ENCODE data around the gene ACSL6.

The ACSL6 gene

DNA sequence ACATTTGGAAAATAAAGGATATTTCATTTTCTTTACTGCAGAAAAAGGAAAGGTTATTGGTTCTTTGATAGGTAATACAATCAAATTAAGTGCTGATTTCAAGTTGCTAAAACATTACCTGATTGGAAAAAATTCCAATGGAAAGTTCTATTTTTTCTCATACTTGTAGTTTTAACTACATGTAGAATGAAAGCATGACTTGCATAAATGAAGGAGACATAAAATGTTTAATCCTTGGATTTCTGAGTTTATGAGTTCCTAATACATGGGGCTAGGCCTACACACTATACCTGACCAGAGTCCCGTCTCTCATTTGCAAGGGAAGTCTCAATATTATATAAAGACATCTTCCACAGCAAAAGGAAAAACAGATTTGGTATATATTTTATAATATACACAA lies 60.8 kb downstream of the ACSL6 start:
- H3K27ac ChIP-seq = no peak overlapping the region
- TF ChIP-seq, protein P1, sequence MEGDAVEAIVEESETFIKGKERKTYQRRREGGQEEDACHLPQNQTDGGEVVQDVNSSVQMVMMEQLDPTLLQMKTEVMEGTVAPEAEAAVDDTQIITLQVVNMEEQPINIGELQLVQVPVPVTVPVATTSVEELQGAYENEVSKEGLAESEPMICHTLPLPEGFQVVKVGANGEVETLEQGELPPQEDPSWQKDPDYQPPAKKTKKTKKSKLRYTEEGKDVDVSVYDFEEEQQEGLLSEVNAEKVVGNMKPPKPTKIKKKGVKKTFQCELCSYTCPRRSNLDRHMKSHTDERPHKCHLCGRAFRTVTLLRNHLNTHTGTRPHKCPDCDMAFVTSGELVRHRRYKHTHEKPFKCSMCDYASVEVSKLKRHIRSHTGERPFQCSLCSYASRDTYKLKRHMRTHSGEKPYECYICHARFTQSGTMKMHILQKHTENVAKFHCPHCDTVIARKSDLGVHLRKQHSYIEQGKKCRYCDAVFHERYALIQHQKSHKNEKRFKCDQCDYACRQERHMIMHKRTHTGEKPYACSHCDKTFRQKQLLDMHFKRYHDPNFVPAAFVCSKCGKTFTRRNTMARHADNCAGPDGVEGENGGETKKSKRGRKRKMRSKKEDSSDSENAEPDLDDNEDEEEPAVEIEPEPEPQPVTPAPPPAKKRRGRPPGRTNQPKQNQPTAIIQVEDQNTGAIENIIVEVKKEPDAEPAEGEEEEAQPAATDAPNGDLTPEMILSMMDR (IDR thresholded peaks at IDR 0.05) = no peak
- no peak for TF ChIP-seq ZFX (IDR thresholded peaks at IDR 0.05; ENCODE audit: borderline replicate concordance)

DNA sequence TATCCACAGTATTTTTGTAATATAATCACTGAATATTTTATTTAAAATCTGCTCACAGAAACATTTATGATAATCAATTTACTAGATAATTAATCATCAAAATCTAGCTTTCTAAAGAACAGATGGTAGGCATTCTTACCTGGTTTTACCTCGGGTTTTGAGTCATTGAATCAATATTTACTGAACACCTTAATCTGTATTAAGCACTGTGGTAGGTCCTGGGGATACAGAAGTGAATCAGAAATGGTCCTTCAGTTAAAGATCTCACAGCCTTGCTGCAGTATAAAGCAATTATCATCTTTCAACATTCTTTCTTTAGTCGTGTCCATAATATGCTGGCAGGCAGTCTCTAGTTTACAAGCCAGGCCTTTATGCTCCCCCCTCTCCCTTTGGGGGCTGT lies 64.0 kb downstream of the ACSL6 start:
- no peak for TF ChIP-seq ZFX (IDR thresholded peaks at IDR 0.05; ENCODE audit: borderline replicate concordance)
- TF ChIP-seq, protein P1 (IDR thresholded peaks at IDR 0.05) = no peak
- H3K27ac ChIP-seq = no peak overlapping the region

DNA sequence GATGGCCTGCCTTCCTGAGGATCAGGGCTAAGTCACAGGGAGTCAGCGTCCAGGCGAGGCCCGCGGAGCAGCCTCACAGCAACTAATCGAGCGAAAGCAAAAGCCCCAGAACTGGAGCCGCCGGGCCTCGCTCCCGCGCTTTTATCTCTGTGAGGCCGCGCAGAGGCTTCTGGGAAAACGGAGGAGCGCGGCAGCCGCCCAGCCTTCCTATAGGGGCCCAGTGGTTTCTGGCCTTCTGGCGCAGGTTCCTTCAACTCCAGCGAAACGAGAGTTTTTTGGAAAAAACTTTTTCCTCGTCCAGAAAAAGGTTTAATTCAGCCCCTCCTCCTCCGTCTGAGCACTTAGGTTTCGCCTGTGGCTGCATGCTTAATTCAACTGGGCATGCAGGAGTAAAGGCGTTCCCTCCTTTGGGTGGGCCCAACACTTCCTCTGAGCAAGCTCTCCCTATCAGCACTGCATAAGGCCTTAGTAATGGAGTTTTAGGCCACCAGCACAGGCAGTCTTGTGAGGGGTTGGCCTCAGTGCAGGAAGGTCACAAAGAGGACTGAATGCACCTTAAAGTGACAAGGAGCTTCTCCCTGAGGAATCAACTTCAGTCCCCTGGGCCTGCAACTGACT lies 65.8 kb downstream of the ACSL6 start, which contains the start of gene MEIKIN:
Gene MEIKIN, minus strand, starts transcription at position 113 of the 618 bp plus-strand sequence. CDS start 158 bp downstream, outside the sequence.
- H3K27ac ChIP-seq = no peak within 1 kb of the TSS
- TF ChIP-seq, protein P1 (IDR thresholded peaks at IDR 0.05) = no peak
- TF ChIP-seq ZFX (IDR thresholded peaks at IDR 0.05; ENCODE audit: borderline replicate concordance) = no peak

DNA sequence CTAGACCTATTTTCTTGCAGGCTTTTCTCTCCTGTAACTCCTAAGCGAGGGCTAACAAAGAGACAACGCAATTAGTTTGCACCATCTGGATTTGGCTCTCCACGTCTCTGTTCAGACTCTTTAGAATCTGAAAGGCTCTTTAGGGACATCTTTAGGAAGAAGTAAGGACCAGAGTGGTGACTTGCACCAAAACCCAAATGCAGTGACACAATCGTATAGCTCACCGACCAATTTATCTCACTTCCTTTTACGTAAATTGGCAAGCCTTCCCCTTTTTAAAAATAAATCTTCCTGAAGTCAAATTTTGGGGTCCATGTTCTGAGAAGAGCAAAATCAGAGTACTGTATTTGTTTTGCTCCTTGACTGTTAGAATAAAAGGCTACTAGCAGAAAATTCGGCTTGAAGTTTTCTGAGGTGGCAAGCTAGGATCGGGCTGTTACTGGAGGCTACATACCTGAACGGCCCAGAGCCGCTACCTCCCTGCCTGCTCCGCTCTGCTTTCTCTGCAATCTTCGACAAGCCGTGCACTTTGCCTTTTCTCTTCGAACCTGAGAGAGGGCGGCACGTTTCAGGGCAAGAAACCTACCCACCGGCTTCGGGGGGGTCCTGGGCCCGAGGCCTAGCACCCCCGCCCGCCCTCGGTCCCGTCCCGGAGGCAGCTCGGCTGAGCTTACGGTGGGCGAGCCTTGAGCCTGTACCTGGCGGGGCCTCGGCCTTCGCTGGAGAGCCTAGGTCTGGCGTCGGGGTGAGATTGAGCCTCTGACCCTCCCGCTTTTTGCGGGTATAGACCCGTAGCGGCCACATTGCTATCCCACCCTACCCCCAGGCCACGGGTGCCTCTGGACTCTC lies 66.5 kb downstream of the ACSL6 start:
- TF ChIP-seq, protein P1 (IDR thresholded peaks at IDR 0.05) = no peak
- TF ChIP-seq ZFX (IDR thresholded peaks at IDR 0.05; ENCODE audit: borderline replicate concordance) = no peak
- H3K27ac ChIP-seq = no peak overlapping the region

DNA sequence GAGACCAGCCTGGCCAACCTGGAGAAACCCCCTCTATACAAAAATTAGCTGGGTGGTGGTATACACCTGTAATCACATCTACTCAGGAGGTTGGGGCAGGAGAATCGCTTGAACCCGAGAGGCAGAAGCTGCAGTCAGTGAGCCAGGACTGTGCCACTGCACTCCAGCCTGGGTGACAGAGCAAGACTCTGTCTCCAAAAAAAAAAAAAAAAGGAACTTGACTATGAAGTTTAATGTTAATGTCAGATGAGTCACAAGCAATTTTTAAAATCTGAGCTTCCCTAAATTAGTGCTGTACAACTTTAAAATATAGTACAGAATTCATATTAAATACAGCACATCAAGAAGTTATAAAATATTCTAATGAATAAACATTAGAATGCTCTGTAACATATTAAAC lies 67.5 kb downstream of the ACSL6 start:
- TF ChIP-seq ZFX (IDR thresholded peaks at IDR 0.05; ENCODE audit: borderline replicate concordance) = no peak
- TF ChIP-seq, protein P1 (IDR thresholded peaks at IDR 0.05) = no peak
- no peak overlapping the region for H3K27ac ChIP-seq

DNA sequence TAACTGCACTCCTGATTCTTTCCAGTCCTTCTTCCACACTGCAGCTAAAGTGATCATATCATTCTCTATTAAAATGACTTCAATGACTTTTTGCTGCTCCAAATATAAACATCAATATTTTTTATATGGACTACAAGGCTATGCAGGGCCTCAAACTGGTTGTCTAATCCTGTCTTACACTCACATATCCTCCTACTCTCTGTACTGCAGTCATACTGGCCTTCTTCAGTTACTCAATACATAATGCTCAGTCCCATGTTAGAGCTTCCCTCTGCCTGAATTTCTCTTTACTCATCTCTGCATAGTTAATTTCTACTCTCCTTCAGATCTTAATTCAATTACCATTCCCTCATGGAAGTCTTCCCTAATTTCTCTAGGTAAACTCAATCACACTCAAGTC lies 69.4 kb downstream of the ACSL6 start:
- H3K27ac ChIP-seq = no peak overlapping the region
- no peak for TF ChIP-seq ZFX (IDR thresholded peaks at IDR 0.05; ENCODE audit: borderline replicate concordance)
- TF ChIP-seq, protein P1 (IDR thresholded peaks at IDR 0.05) = no peak
